Stromal cell of bone marrow (primary cell): ENCODE data around the gene ZMYND8.

Experiments
- DNase-seq: peaks from one replicate; pipeline ENCODE4 v3.0.0-alpha.2; 2012; ENCODE audit warnings: low read depth

Gene ZMYND8

DNA sequence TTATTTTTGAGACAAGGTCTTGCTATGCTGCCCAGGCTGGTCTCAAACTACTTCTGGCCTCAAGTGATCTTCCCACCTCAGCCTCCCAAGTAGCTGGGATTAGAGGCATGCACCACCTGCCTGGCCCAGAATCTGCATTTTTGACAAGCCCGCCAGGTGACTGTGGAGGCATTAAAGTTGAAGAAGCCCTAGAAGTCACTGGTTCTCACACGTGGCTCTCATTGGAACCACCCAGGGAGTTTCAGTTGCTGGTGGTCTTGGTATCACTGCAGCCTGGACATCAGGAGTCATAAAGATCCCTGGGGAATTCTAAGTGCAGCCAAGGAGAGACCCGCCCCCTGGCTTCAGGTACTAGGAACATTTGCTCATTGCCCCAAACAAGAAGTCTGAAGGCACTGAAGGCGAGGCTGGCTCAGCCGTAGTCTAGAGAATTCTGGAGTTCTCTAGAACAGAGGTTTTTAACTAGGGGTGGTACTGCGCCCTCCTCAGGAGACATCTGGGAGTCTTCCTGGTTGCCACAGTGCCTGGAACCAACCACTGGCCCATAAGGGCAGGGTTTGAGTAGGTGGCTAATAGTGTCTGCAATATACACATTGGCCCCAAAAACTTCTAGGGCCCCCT, 182.8 kb downstream of the ZMYND8 start:
- no peak for DNase-seq

DNA sequence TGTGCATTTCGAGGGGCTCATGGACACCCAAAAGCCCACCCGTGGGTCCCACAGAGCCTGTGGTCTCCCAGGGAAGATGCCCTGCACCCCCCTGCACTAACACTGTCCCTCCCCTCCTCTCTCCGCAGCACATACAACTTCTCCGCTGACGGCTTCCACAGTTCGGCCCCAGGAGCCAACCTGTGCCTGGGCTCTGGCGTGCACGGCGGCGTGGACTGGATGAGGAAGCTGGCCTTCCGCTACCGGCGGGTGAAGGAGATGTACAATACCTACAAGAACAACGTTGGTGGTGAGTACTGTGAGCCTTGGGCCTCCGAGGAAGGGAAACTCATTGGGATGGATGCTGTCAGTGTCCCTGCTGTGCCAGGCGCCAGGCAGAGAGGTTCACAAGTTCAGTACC, 183.9 kb downstream of the ZMYND8 start:
- DNase-seq, result no peak

DNA sequence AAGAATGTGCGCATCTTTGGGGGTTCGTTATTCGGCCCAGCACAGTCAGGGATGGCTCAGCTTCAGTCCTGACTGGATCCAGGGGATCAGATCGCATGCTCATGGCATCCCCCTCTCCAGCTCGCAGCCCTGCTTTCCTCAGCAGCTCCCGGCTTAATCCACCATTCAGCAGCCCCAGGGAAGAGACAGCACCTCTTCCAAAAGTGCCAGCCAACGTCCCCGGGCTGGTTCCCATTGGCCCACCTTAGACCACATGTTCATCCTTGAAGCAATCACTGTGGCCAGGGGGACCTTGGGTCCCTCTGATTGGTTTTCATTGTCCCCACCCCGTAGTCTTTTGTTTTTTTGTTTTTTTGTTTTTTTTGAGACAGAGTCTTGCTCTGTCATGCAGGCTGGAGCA, 188.7 kb downstream of the ZMYND8 start:
- DNase-seq, result no peak

DNA sequence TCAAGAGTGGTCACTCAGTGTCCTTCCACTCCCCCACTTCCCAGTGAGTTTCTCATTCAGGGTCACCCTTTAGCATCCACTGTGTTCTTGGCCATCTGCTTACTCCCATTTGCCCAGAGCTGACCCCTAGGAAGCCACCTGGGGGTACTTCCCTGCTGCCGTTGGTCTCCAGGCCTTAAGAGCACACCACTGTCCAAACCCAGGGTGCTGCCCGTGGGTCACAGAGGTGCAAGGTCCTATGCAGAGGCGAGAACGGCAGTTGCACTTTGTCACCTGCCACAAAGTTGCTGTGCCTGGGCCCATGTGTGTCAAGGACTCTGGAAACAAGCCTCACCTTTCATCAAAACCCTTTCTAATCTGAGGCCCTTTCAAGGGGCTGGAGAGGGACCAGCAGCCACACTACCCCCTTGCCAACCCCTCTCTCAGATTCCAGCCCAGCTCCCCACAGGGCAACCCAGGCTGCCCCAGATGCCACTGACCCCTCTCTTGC, 191.1 kb downstream of the ZMYND8 start:
- DNase-seq, result no peak

DNA sequence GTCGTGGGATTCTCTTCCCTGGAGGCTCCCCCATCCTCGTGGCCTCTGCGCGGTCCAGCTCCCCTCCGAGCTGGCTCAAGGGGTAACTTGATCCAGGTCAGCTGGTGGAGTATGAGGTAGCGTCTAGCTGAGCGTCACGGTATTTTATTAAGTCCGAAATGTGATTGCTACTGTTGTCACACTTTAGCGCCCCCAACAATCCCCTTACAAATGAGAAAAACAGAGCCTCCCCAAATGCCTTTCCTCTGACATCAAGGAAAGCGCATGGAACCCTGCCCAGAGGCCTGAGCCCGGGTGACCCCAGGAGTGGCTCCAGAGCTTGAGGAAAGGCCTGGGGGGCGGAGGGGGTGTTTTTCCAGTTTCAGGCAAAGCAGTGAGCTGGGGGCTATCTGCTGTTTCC, 192.4 kb downstream of the ZMYND8 start:
- no peak for DNase-seq

DNA sequence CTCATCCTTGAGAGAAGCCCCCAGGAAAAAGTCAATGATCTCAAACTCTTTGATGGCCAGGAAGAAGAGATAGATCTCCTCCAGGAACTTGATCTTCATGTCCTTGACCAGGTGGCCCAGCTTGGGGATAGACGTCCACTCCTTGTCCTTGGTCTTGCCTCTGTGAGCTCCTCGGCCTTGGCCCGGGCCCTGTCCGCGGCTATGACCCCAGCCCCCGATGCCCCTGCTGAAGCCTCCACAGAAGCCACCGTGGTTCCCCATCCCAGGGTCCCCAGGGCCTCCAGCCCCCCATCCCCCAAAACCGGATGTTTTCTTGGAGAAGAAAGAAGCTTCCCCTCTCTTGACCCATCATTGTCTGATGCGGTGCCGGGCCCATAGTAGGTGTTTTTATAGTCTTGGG, 195.1 kb downstream of the ZMYND8 start:
- DNase-seq, result no peak

DNA sequence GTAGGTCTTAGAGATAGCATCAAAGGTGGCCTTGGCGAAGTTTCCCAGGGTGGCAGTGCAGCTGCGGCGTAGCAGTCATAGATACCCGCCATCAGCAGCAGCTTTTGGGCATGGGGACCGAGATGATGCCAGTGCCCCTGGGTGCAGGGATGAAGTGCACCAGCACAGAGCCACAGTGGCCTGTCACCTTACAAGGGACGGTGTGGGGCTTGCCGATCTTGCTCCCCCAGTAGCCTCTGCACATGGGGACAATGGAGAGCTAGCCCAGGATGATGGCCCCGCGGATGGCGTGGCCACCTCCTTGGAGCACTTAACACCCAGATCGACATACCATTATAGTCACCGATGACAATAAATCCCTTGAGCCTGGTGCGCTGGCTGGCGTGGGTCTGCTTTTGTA, 195.5 kb downstream of the ZMYND8 start:
- no peak for DNase-seq

DNA sequence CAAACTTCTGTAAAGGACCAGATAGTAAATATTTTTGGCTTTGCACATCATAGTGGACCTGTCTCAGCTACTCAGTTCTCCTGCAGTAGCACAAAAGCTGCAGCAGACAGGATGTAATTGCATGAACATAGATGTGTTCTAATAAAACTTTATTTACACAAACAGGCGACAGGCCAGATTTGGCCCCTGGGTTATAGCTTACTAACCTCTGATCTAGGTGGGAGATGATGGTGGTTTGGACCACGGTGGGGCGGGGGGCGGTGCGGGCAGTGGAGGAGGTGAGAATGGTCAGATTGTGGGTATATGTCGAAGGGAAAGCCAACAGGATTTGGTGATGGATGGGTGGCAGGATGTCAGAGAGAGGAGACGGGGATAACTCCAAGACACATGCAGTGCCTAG, 196.3 kb downstream of the ZMYND8 start:
- DNase-seq, result no peak
